COLO829 (cell line): Measurements from ENCODE around the gene CES1.
"Not testable (repeated sequence)": the region's sequence is repeated elsewhere in the genome, so short reads cannot be mapped to it uniquely, and the experiment has no call there.

ENCODE experiments used
- DNase-seq: peaks from one replicate; pipeline ENCODE4 v3.0.0; 2012; ENCODE audit warnings: low spot score

The CES1 gene

DNA sequence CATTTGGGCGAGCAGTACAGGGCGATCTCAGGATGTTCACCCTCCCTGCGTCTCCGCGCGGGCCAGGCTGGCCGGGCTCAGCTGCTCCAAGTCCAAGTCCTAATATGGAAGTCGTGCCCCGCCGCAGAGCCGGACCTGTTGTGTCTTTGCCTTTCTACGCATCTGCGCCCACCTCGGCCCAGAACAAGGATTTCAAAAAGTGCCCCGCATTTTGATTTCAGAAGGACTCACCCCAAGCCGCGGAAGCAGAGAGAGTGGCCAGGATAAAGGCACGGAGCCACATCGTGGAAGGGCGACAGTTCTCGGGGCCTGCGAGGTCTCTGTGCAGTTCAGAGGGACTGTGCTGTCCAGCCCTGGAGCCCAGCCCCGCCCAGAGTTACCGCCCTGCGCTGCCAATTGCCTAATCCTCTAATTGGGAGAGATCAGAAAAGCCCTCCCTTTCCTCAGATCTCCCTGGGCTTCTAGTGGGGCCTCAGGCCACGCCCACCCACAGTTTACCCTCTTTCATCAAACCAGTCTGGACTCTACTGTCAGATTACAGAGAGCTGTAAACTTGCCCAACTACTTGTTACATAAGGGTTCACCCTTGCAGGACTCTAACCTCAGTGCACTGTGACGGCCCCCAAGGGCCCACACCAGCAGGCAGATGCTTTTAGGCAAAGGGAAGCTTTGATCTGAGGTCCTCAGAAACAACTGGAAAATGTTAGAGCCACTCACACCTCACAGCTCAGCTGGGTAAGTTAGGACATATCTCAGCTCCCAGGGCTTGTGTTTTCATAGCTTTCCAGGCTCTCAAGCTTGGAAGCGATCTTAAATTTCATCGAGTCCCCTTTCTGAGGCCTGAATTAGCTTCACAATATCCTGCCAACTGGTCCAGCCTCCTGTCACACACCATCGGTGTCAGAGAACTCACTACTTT, at the start of gene CES1:
Gene CES1 (minus strand): TSS at position 324 of the 919 bp plus-strand sequence. CDS start 41 bp downstream, at position 283.
- no peak for DNase-seq

DNA sequence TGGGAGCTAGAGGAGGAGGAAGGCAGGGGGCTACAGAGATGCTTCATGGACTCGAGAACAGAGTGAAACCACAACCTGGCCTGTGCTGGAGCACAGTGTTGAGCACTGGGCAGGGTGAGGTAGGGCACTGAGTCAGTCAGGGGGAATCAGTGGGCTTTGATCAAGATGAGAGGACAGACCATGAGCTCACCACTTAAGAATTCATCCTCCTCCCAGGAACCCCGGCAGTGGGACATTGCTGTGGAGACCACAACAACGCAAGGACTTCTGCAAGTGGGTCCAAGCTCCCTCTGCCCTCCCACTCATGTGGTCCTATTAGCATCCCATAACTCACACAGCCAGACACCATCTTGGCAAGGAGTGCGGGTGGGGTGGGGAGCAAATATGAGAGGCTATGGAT, 44.0 kb upstream of the CES1 start:
- DNase-seq, result no peak

DNA sequence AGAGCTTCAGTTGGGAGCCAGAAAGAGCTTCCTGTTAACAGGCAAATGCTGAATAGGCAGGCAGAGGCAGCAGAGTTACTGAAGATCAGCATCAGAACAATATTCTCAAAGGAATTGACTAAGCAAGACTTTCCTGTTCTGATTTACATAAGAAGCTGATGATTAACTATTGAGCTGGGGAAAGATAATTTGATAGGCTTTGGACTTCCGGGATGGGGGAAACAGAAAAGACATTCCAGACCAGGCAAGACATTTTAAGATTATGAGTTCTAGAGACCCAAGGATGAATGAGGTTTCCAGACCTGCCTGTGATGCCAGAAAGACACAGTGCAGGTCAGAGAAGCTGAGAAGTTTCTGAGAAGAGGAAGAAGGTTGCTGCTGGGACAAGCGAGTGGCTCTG, 42.4 kb upstream of the CES1 start, which contains the start of gene CES5A:
Gene CES5A (minus strand): TSS at position 101 of the 400 bp plus-strand sequence. CDS start 152 bp downstream, outside the sequence.
- DNase-seq, result no peak

DNA sequence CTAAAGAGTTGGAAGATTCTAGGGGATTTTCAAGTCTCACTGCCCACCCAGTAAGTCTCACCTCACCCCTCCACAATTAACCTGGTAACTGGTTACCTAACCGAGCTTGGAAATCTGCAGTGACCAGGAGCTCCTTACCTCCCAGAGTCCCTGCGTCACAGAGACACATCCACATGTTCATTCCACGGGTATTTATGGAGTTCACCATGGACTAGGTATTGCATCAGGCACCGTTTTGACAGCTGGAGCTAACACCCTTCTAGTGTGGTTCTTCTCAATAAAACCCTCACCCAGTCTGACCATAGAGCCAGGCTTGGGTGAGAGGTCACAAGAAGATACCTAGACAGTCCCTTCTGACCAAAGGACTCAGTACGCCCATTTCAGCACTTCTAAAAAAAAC, 40.2 kb upstream of the CES1 start:
- no peak for DNase-seq

DNA sequence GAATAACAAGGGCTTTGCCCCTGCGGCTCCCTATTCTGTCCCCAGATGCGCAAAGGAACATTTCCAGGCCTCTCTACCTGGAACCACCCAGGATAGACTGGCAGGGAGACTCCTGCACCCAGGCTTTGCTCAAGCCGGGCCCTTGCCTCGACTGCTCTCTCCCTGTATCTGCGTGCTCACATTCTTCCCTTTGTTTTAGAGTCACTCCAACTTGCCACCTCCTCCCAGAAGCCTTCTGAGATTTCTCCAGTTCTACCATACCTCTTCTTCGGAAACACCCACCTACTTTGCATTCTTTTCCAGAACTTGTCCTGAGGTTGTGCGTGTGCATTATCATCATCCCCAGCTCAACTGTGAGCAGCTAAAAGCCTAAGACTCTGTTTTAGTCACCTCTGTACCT, 39.2 kb upstream of the CES1 start:
- no peak for DNase-seq

DNA sequence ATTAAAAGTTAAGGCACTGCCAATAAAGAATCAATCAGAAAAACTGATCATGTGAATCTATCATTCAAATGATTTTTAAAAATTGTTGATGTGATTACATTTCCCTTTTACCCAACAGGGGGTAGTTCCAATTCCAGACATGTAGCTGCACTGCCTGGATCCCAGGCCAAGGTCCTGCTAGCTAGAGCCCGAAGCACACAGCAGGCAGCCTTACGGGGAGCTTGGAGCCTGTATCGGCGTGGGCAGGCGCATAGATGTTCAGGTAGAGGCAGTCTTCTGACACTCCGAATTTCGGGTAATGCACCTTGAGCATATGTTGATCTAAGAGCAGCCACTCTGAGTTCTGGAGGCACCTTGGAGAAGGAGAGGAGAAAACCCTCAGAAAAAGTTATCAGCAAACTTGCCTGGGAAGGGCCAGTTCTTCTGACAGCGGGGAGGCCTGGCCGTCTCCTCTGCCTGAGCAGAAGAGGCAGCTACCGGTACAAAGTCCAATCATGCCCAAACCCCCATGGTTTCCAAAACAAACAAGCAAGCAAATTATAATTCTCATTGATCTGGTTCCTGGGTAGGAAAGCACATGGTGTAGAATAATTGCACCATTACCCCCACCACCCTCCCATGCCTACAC, 38.6 kb upstream of the CES1 start:
- no peak for DNase-seq

DNA sequence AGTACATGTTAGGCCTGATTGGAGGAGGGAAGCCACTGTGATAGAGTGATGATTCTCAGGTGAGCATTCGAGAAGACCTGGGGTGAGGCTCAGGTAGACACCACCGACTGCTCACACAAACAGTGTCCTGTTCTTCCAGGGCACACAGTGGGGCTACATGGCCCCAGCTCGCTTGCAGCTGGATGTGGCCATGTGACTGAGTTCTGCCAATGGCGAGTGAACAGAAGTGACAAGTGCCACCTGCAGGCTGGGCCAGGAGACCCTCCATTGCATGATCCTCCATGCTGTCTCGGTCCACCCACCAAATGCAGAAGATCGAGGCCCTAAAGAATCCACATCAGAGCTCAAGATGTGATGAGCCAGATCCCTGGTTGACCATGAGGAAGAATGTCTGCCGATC, 36.1 kb upstream of the CES1 start:
- DNase-seq, result no peak

DNA sequence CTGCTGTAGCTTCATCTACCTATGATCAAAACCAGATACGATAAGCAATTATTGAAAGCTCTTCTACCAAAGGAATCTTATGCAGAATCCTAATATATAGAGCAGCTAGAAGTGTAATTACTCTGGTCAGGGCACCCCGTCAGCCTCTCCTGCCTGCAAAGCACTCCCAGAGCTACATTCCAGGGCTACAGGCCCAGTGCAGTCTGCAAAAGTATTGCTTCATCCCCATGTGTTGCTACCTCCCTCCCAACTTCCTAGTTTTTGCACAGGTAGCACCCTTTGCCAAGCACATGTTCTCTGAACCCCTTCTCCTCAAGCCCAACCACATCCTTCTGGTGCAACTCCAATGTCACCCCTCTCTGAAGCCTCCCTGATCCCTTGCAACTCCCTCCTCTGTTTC, 35.2 kb upstream of the CES1 start:
- no peak for DNase-seq

DNA sequence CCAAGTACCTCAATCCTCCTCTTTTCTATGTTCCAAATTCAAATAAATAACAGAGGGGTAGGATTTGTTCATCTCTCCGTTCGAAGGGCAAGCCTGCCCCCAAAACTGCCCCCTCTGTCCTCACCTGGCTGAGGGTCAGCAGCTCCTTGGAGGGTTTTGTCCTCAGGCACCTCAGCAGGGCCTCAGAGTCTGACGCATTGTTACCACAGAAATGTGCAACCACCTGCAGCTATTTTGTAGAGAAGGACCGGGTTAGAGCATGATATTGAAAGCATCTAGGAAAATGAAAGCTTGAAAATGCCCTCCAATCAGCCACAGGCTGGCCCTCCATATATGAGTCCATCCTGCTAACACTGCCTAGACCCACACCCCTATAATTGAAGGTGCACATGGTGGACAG, 28.4 kb upstream of the CES1 start:
- no peak for DNase-seq

DNA sequence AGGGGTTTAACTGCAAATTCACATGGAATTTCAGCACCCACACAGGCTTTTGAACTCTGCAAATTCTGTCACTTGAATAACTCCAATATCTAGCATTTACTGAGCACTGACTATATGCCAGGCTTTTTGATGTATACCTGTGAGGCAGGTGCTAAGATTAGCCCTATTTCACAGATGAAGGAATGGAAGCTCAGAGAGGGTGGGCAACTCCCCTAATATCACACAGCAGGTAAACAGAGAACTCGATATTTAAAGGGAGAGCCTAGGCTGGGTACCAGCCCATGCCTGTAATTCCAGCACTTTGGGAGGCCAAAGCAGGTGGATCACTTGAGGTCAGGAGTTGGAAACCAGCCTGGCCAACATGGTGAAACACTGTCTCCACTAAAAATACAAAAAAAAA, 24.8 kb upstream of the CES1 start:
- DNase-seq, result not testable (repeated sequence)

DNA sequence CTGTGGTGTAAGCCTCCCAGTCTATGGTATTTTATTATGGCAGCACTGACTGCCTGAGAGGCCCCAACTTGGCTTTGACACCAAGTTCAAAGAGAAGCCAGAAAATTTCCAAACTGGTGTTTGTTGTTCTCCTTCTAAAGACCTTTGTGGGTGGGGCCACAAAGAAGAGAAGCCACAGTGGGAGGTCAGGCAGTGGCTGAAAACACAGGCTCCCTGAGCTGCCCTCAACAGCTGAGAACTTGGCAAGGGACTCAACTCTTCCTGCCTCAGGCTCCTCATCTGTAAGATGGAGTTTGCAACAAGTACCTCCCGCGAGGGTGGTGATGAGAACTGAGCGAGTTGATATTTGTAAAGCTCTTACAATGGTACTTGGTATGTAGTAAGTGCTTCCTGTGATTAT, 24.1 kb upstream of the CES1 start:
- no peak for DNase-seq

DNA sequence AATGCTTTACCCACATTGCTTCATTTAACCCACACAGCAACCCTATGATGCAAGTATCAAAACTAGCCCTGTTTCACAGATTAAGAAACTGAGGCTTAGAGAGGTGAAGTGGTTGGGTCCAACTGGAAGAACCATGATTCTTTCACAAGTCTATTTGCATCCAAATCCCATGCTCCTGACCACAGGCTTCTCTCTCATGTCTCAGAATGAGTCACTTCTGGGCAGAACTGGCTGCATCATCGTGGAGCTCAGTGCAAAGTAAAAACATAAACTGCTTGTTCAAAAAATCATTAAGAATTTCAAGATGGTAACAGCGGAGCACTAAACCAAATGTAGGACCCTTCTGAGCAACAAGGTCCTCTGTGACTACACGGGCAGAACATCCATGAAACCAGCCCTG, 20.2 kb upstream of the CES1 start:
- DNase-seq, result no peak

DNA sequence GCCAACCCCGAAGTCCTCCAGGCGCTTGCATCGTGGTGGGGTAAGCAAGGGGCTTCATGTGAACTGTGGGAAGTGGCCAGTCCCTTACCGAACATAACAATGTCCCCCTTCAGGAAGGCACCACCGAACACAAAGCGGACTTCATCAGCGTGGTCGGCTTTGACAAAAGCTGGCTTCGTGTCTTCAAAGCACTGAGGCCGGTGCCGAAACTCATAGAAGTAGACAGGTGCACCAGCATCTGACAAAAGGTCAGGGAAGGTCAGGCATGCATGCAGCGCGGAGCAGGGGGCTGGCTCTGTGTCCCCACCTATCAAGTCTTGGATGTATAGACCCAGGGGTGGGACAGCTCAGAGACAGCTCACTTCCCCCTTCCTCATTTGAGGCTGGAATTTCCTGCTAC, 16.6 kb upstream of the CES1 start:
- DNase-seq, result no peak

DNA sequence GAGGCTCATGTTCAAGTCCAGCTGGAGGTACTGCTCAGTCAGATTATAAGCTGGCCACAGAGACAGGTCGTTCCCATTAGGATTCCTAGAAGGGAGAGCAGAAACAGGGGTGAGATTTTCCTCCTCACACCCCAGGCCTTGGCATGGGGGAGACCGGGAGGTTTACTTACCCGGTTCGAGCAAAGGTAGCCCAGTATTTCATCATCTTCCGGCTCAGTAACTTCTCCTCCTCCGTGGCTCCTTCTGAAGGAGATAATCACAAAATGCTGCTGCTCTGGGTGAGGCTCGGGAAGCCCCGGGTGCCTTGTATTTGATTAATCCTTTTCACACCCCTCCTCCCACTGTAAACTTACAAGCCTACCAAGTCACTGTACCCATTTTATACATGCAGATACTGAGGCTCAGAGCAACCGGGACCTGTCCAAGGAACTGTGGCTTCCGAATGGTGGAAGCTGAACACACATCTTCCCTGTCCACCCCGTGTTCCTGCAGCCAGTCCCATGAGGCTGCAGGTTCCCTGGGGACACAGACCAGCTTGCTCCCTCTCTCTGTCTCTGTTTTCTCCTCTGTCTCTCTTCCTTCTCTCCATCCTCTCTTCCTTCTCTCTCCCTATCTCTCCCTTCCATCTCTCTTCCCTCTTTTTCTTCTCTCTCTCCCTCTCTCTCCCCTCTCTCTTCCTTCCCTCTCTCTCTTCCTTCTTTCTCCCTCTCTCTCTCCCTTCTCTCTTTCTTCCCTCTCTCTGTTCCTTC, 13.9 kb upstream of the CES1 start:
- DNase-seq, result no peak

DNA sequence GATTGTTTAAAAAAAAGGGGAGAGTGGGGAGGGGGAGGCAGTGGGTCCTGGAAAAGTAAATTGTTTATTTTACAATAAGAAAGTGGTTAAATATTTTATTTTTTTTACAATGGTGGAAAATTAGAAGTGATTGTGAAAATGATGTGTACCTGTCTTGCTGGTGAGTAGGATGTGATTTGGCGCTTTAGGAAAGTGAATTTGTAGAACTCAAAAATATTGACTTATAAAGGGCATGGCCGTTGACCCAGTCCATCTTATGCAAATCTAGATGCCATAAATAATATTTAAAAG, 10.2 kb upstream of the CES1 start:
- no peak for DNase-seq

DNA sequence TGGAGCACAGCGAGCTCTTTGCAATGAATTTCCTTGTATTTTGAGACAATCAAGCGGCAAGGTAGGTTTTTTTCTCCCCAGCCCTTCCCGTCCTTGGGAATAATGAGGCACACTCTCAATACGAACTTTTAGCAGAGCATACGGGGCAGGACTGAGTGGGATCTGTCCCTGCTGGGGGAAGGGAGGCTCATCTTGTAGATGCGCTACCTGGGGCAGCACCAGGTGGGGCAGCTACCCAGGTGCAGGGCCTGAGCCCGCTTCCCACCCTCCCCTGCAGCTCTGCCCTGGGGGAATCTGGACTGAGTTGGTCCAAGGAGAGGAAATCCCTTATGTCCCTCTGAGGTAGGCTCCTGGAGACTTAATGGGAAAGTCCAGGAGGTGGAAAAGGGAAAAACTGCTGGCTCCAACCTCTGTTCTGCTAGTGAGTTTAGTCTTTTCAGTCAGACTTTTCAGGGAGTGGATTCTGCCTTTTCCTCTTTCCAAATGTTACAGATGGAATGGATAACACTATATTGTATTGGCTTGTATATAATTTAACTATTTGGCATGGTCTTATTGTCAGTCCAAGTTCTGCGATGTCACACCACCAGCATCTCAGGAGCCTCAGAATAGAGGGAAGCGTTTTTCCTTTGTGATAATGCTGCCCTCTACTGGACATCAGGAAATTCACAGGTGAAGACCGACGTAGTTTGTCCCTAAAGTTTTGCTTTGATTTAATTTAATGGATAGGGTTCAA, 9.6 kb upstream of the CES1 start:
- peak; percentile 40 for DNase-seq

DNA sequence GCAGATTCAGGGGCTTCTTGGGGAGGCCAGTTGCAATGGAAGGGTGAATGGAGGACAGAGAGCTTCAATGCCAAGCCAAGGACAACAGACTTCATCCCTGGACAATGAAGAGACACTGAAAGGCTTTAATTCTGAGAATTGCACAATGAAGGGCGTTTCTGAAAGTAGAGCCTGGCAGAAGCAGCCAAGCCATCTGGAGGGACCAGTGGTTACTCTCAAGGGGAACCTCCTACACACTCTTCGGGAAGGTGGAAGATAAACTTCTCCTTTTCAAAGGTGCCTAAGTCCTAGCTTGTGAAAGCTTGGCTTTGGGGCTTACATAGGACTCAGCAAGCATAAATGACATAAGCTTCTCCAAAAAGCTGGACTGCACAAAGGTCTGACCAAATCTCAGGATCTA, 6.2 kb upstream of the CES1 start:
- no peak for DNase-seq

DNA sequence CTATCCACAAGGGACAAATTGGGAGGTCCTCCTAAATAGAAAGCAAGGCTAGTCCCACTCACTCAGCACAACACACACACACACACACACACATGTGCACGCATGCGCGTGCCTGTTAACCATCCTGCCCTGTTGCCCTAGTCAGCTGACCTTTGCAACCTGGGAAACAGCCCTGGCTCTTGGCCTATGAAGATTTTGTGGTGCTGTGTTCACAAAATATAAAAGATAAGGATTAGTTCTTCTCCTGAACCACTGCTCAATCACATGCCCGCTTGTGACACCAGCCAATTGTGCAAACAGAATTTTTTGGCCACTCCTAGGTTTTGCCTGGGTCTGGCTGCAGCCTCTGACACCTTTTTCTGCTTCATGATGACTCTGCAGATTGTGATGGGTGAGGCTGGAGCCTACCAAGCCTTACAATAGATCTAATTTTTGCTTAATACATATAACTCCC, 3.3 kb upstream of the CES1 start:
- no peak for DNase-seq

DNA sequence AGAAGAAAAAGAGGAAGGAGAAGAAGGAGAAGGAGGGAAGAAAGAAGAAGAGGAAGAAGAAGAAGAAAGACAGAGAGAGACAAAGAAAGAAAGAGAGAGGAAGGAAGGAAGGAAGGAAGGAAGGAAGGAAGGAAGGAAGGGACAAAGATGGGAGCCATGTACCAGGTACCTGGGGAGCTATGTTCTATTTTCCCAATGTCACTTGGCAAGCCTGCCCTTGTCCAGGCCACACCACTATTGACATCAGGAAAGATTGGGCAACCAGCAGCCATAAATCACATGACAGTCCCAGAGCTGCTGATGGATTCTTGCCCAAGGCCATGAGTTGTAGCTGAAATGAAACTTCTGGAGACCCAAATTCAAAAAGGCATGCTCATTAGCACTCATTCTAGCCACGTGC, 2.7 kb upstream of the CES1 start:
- no peak for DNase-seq

DNA sequence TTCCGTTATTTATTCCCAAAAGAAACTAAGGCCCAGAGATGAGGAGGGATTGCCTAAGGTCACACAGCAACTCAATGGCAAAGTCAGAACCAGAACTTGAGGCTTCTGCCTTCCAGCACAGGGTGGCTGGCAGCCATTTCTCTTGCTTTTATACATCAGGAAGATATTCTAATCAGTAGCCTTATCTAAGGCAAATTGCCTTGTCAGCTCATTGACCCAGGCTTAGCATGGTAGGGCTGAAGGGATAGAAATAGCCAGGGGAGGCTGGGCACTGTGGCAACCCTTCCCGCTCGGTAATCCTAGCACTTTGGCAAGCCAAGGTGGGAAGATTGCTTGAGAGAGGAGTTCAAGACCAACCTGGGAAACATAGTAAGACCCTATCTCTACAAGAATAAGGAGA, 2.3 kb upstream of the CES1 start:
- not testable (repeated sequence) for DNase-seq

DNA sequence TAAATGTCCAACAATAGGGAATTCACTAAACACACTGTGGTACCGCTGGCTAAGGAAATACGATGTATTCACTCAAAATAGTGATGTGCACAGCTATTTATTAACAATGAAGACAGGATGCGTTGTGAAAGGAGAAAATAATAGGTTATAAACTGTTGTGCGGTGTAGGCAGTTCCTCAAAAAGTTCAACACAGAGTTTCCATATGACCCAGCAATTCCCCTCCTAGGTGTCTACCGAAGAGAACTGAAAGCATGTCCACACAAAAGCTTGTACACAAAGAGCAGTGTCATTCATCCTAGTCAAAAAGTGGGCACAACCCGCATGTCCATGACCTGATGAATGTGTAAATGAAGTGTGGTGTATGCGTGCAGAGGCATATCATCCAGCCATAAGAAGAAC, 1.2 kb upstream of the CES1 start:
- DNase-seq, result no peak

DNA sequence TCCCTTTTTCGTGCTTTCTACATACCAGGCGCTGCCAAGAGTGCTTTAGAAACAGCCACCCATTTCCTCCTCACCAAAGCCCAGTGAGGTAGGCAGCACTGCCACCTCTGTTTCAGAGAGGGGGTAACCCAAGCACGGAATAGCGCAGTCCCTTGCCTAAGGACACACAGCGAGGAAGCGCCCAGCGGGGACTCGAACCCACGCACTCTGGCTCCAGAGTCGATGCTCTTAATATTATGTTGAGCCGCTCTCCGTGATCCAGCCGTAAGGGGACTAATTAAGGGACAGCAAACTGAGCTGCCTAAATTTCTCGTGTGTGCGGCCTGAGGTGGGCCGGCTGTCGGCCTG, 497 bp downstream of the CES1 start:
- no peak for DNase-seq
